MM.1S (cell line): ENCODE measurements around the gene DBN1.
A peak's percentile ranks its signal among the peaks of the same experiment; 100 is the strongest.

ENCODE experiments used
- DNase-seq: peaks from one replicate; pipeline ENCODE4 v3.0.0-alpha.2; 2015
- H2AFZ ChIP-seq: fragments of 300-600 bp; sonication (generic); 2 replicates; pipeline ENCODE4 v1.6.0; 2016; ENCODE audit warnings: antibody characterized with exemption, low read length
- H3F3A ChIP-seq: fragments of 300-600 bp; sonication (generic); 2 replicates; pipeline ENCODE4 v1.6.1; 2016; ENCODE audit warnings: mild to moderate bottlenecking, antibody characterized with exemption, low read length, moderate library complexity, mixed read lengths; ENCODE audit not compliant: insufficient read depth
- H3K27ac ChIP-seq: fragments of 300-600 bp; sonication (generic); 2 replicates; pipeline ENCODE4 v1.5.1; 2016; ENCODE audit warnings: mild to moderate bottlenecking, low read length
- H3K27me3 ChIP-seq: fragments of 300-600 bp; sonication (generic); replicated peaks from 2 replicates; pipeline ENCODE4 v1.6.0; 2016; ENCODE audit warnings: low read length; ENCODE audit not compliant: insufficient read depth
- H3K36me3 ChIP-seq: fragments of 300-600 bp; sonication (generic); replicated peaks from 2 replicates; pipeline ENCODE4 v1.6.1; 2016; ENCODE audit warnings: mild to moderate bottlenecking, low read length, mixed read lengths; ENCODE audit not compliant: insufficient read depth
- H3K4me1 ChIP-seq: fragments of 300-600 bp; sonication (generic); 2 replicates; pipeline ENCODE4 v1.6.1; 2016; ENCODE audit warnings: low read length, mixed read lengths
- H3K4me2 ChIP-seq: fragments of 300-600 bp; sonication (generic); 2 replicates; pipeline ENCODE4 v1.6.0; 2016; ENCODE audit warnings: low read depth, low read length
- H3K4me3 ChIP-seq: fragments of 300-600 bp; sonication (generic); 2 replicates; pipeline ENCODE4 v1.5.1; 2016; ENCODE audit warnings: low read length, mixed read lengths
- H3K79me2 ChIP-seq: fragments of 300-600 bp; sonication (generic); 2 replicates; pipeline ENCODE4 v1.6.1; 2016; ENCODE audit warnings: mixed run types, low read length, mixed read lengths
- H3K9ac ChIP-seq: fragments of 300-600 bp; sonication (generic); 2 replicates; pipeline ENCODE4 v1.6.1; 2016; ENCODE audit warnings: low read length, mixed read lengths
- H3K9me2 ChIP-seq: fragments of 300-600 bp; sonication (generic); replicated peaks from 2 replicates; pipeline ENCODE4 v1.6.1; 2016; ENCODE audit warnings: mild to moderate bottlenecking, low read length, mixed read lengths; ENCODE audit not compliant: insufficient read depth
- H3K9me3 ChIP-seq: fragments of 300-600 bp; sonication (generic); replicated peaks from 2 replicates; pipeline ENCODE4 v1.6.1; 2016; ENCODE audit warnings: mild to moderate bottlenecking, low read length, mixed read lengths; ENCODE audit not compliant: insufficient read depth
- H4K20me1 ChIP-seq: fragments of 300-600 bp; sonication (generic); 2 replicates; pipeline ENCODE4 v1.6.1; 2016; ENCODE audit warnings: mild to moderate bottlenecking, low read length, moderate library complexity, mixed read lengths; ENCODE audit not compliant: insufficient read depth
- CTCF ChIP-seq: fragments of 300-600 bp; sonication (generic); IDR thresholded peaks from 2 replicates; pipeline ENCODE4 v1.5.1; 2016; ENCODE audit warnings: antibody characterized with exemption, low read length, mixed read lengths
- EZH2 ChIP-seq: fragments of 300-600 bp; sonication (generic); optimal IDR thresholded peaks from 2 replicates; pipeline ENCODE3; 2017; ENCODE audit warnings: low read depth, mild to moderate bottlenecking, antibody characterized with exemption, low read length, mixed read lengths
- EZH2phosphoT487 ChIP-seq: fragments of 300-600 bp; sonication (generic); IDR thresholded peaks from 2 replicates; pipeline ENCODE4 v1.6.1; 2018; ENCODE audit warnings: antibody characterized with exemption, low read length

DBN1 gene

GRCh38 chr5:177414481-177414880 lies 59.0 kb downstream of the DBN1 start:
- no peaks in the 10 kb centered on the region for H3K36me3 ChIP-seq

DNA sequence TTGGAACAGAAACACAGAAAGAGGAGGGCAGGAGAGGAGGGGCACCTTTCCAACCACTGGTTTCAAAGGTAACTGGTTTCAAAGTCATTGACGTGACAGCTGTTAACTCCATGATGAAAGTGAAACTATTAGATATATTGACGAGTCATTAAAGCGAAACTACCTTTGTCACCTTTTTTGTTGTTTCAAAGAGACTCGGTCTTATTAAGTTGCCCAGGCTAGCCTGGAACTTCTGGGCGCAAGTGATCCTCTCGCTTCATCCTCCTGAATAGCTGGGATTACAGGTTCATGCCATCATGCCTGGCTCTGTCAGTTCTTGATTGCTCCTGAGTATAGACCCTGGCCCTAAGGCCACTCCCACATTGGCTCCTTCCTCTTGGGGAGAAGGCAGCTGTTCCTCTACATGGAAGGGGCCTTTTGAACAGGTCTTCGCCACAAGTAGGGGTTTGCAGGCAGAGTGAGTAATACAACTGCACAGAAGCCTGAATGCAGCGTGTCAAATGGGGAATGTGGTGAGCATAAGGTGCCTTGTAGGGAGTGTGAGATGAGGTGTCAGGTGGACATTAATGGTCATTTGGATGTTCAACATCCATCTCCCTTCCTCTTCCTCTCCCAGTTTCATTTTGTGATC lies 60.7 kb downstream of the DBN1 start:
- Histone ChIP-seq H3K27ac (peak overlapping the region; percentile 98), H3K9me2 (no peaks in the 10 kb centered on the region), H3K9me3 (no peaks in the 10 kb centered on the region), H3K9ac (peak overlapping the region; percentile 77), H4K20me1 (no peaks in the 10 kb centered on the region), H3F3A (peaks cover 23% of the 10 kb centered on the region), H2AFZ (0 out of 2 replicates have a peak overlapping the region, but pooled peaks have one; percentile 2), H3K79me2 (no peaks in the 10 kb centered on the region), H3K4me1 (peaks cover 23% of the 10 kb centered on the region), H3K4me2 (peak overlapping the region; percentile 93), H3K4me3 (peak overlapping the region; percentile 58), H3K27me3 (no peaks in the 10 kb centered on the region), H3K36me3 (no peaks in the 10 kb centered on the region)
- TF ChIP-seq EZH2: no peak
- no peak for TF ChIP-seq EZH2phosphoT487
- TF ChIP-seq CTCF: no peak
- DNase-seq: peak; percentile 95

More at GRCh38 chr5:177414481-177414880, 59.0 kb downstream of the DBN1 start:
- TF ChIP-seq CTCF: no peak
- TF ChIP-seq EZH2: no peak
- TF ChIP-seq EZH2phosphoT487: no peak
- Histone ChIP-seq H3K4me2 (no peak overlapping the region), H3K9me2 (no peaks in the 10 kb centered on the region), H3K9me3 (no peaks in the 10 kb centered on the region), H3K4me3 (no peak overlapping the region), H3K27me3 (no peaks in the 10 kb centered on the region), H3K9ac (no peak overlapping the region), H3K79me2 (no peaks in the 10 kb centered on the region), H3K27ac (no peak overlapping the region), H2AFZ (no peak overlapping the region), H3F3A (peaks cover 23% of the 10 kb centered on the region), H4K20me1 (no peaks in the 10 kb centered on the region), H3K4me1 (peaks cover 23% of the 10 kb centered on the region)
- DNase-seq: no peak

DNA sequence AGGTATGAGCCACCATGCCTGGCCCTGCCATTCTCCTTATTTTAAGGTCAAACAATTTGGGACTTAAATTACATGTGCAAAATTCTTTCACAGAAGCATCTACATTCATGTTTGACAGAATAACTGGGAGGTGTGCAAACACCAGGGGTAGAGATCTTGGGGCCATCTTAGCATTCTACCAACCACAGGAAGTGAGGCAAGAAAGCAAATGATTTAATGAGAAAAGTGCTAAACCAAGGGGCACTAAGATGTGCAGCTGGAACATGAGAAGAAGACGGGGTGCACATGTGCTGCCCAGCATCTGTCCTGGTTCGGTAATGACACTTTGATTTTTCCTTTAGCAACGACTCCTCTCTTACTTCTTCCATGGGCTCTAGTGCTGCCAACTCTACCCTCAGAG lies 62.9 kb downstream of the DBN1 start:
- no peaks in the 10 kb centered on the region for H3K36me3 ChIP-seq
- no peaks in the 10 kb centered on the region for H3K9me2 ChIP-seq
- DNase-seq: no peak
- peaks cover 23% of the 10 kb centered on the region for H3K4me1 ChIP-seq
- TF ChIP-seq CTCF (no peak), EZH2 (no peak), EZH2phosphoT487 (no peak)
- no peaks in the 10 kb centered on the region for H3K27me3 ChIP-seq
- no peak overlapping the region for H3K4me3 ChIP-seq
- H3K9ac ChIP-seq: no peak overlapping the region
- no peak overlapping the region for H2AFZ ChIP-seq
- H3F3A ChIP-seq: peaks cover 23% of the 10 kb centered on the region
- no peaks in the 10 kb centered on the region for H4K20me1 ChIP-seq
- no peaks in the 10 kb centered on the region for H3K9me3 ChIP-seq
- no peak overlapping the region for H3K27ac ChIP-seq
- no peak overlapping the region for H3K4me2 ChIP-seq
- H3K79me2 ChIP-seq: no peaks in the 10 kb centered on the region
